Measurements from ENCODE around the gene GLRX2.

Gene GLRX2

GRCh38 chr1:193103759-193104501, 1.3 kb downstream of the GLRX2 start:
- H3K4me3 Mint-ChIP-seq = peak overlapping the region; percentile 89
- H3K27ac Mint-ChIP-seq = peak overlapping the region; percentile 65
- no peaks in the 10 kb centered on the region for H3K27me3 Mint-ChIP-seq
- ATAC-seq (ENCODE audit: low read depth) (no peak), DNase-seq (ENCODE audit: low spot score in 2 of 2) (no peak)
- H3K36me3 Mint-ChIP-seq = peaks cover 3% of the 10 kb centered on the region
- H3K9me3 Mint-ChIP-seq = no peaks in the 10 kb centered on the region
- H3K4me1 Mint-ChIP-seq = peaks cover 15% of the 10 kb centered on the region

- H3K4me3 Mint-ChIP-seq = no peak overlapping the region
- peaks cover 3% of the 10 kb centered on the region for H3K36me3 Mint-ChIP-seq
- DNase-seq (ENCODE audit: low spot score in 2 of 2) (no peak), ATAC-seq (ENCODE audit: low read depth) (no peak)
- H3K27me3 Mint-ChIP-seq = no peaks in the 10 kb centered on the region
- no peak overlapping the region for H3K27ac Mint-ChIP-seq
- peaks cover 15% of the 10 kb centered on the region for H3K4me1 Mint-ChIP-seq
- H3K9me3 Mint-ChIP-seq = no peaks in the 10 kb centered on the region
Observed at GRCh38 chr1:193102662-193103061, 2.6 kb downstream of the GLRX2 start.

DNA sequence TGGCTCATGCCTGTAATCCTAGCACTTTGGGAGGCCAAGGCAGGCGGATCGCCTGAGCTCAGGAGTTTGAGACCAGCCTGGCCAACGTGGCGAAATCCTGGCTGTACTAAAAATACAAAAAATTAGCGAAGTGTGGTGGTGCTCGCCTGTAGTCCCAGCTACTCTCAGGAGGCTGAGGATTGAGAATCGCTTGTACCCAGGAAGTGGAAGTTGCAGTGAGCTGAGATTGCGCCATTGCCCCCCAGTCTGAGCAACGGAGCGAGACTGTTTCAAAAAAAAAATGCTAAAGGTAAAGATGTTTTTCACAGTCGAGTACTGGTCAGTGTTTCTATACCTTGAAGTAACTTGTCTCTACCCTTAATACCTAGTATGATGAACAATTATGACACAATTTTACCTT, 11.1 kb downstream of the GLRX2 start:
- Mint-ChIP-seq H3K9me3 (no peaks in the 10 kb centered on the region), H3K36me3 (peaks cover 8% of the 10 kb centered on the region), H3K27ac (peak overlapping the region; percentile 20), H3K4me3 (no peak overlapping the region), H3K27me3 (no peaks in the 10 kb centered on the region), H3K4me1 (no peaks in the 10 kb centered on the region)
- ATAC-seq (ENCODE audit: low read depth) (no peak), DNase-seq (ENCODE audit: low spot score in 2 of 2) (no peak)

- ATAC-seq (ENCODE audit: low read depth) (no peak), DNase-seq (ENCODE audit: low spot score in 2 of 2) (no peak)
- Mint-ChIP-seq H3K4me1 (no peaks in the 10 kb centered on the region), H3K36me3 (no peaks in the 10 kb centered on the region), H3K9me3 (no peaks in the 10 kb centered on the region), H3K4me3 (no peak overlapping the region), H3K27me3 (no peaks in the 10 kb centered on the region), H3K27ac (no peak overlapping the region)
Observed at GRCh38 chr1:193090865-193091264, 14.3 kb downstream of the GLRX2 start.

GRCh38 chr1:193087893-193088292, 17.3 kb downstream of the GLRX2 start:
- Mint-ChIP-seq H3K36me3 (peaks cover 9% of the 10 kb centered on the region), H3K9me3 (no peaks in the 10 kb centered on the region), H3K27me3 (no peaks in the 10 kb centered on the region), H3K4me1 (no peaks in the 10 kb centered on the region), H3K27ac (no peak overlapping the region), H3K4me3 (no peak overlapping the region)
- DNase-seq (ENCODE audit: low spot score in 2 of 2) = no peak
- ATAC-seq (ENCODE audit: low read depth) = no peak

DNA sequence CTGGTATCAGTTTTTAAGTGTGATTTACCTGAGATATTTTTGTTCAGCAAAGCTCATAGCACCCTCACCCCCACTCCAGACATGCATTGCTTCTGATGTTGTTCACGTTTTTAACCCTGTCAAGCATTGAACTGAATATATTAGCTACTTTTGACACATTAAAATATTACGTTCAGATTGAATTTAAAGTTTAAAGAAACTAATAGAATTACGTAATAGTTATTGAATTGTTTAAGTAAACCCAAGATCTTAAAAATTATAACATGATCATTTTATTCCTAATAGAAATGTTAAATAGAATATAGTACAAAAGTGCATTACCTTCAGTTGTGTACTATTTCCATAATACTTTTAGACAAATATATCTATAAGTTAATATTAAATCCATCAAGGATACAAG, 18.9 kb downstream of the GLRX2 start:
- no peak overlapping the region for H3K4me3 Mint-ChIP-seq
- H3K27ac Mint-ChIP-seq = no peak overlapping the region
- peaks cover 11% of the 10 kb centered on the region for H3K36me3 Mint-ChIP-seq

GRCh38 chr1:193085263-193085662, 20.0 kb downstream of the GLRX2 start:
- Mint-ChIP-seq H3K27ac (peak overlapping the region; percentile 65), H3K27me3 (no peaks in the 10 kb centered on the region), H3K4me1 (no peaks in the 10 kb centered on the region), H3K4me3 (no peak overlapping the region), H3K36me3 (peaks cover 13% of the 10 kb centered on the region), H3K9me3 (no peaks in the 10 kb centered on the region)
- DNase-seq (ENCODE audit: low spot score in 2 of 2) = no peak
- ATAC-seq (ENCODE audit: low read depth) = no peak

More for the DNA sequence above, 18.9 kb downstream of the GLRX2 start:
- ATAC-seq (ENCODE audit: low read depth) (no peak), DNase-seq (ENCODE audit: low spot score in 2 of 2) (no peak)
- no peaks in the 10 kb centered on the region for H3K9me3 Mint-ChIP-seq
- no peaks in the 10 kb centered on the region for H3K4me1 Mint-ChIP-seq
- no peaks in the 10 kb centered on the region for H3K27me3 Mint-ChIP-seq

- Mint-ChIP-seq H3K4me1 (no peaks in the 10 kb centered on the region), H3K27ac (peak overlapping the region; percentile 84), H3K36me3 (peaks cover 23% of the 10 kb centered on the region), H3K4me3 (no peak overlapping the region), H3K27me3 (no peaks in the 10 kb centered on the region), H3K9me3 (no peaks in the 10 kb centered on the region)
- DNase-seq (ENCODE audit: low spot score in 2 of 2) (peak in 1 of 2 donors; percentile 13), ATAC-seq (ENCODE audit: low read depth) (peak; percentile 91)
Observed at GRCh38 chr1:193083365-193084088, 21.7 kb downstream of the GLRX2 start.

DNA sequence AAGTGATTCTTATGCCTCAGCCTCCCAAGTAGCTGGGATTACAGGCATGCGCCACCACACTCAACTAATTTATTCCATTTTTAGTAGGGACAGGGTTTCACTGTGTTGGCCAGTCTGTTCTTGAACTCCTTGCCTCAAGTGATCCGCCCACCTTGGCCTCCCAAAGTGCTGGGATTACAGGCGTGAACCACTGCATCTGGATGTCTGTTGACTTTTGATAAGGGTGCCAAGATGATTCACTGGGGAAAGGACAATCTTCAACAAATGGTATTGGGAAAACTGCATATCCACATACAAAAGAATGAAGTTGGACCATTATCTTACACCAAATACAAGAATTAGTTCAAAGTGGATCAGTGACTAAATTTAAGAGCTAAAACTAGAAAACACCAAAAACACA, 26.0 kb downstream of the GLRX2 start:
- no peaks in the 10 kb centered on the region for H3K9me3 Mint-ChIP-seq
- no peaks in the 10 kb centered on the region for H3K27me3 Mint-ChIP-seq
- no peak overlapping the region for H3K27ac Mint-ChIP-seq
- no peaks in the 10 kb centered on the region for H3K4me1 Mint-ChIP-seq
- no peak for DNase-seq (ENCODE audit: low spot score in 2 of 2)
- peaks cover 28% of the 10 kb centered on the region for H3K36me3 Mint-ChIP-seq
- no peak for ATAC-seq (ENCODE audit: low read depth)
- no peak overlapping the region for H3K4me3 Mint-ChIP-seq

- DNase-seq (ENCODE audit: low spot score in 2 of 2) (no peak), ATAC-seq (ENCODE audit: low read depth) (no peak)
- no peak overlapping the region for H3K27ac Mint-ChIP-seq
- no peaks in the 10 kb centered on the region for H3K27me3 Mint-ChIP-seq
- H3K4me3 Mint-ChIP-seq = no peak overlapping the region
- H3K4me1 Mint-ChIP-seq = no peaks in the 10 kb centered on the region
- no peaks in the 10 kb centered on the region for H3K9me3 Mint-ChIP-seq
- H3K36me3 Mint-ChIP-seq = peaks cover 25% of the 10 kb centered on the region
Observed at GRCh38 chr1:193077991-193078390, 27.2 kb downstream of the GLRX2 start.

DNA sequence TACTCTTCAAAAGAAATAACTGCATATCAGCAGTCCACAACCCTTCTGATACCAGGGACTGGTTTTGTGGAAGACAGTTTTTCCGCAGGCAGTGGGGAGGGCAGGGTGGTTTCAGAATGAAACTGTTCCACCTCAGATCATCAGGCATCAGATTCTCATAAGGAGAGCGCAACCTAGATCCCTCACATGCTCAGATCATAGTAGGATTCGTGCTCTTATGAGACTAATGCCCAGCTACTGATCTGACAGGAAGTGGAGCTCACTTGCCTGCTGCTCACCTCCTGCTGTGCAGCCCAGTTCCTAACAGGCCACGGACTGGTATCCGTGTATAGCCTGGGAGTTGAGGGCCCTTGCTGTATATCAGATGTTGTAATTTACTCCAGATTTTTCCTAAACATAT, 34.3 kb downstream of the GLRX2 start:
- no peak overlapping the region for H3K4me3 Mint-ChIP-seq
- H3K27me3 Mint-ChIP-seq = no peaks in the 10 kb centered on the region
- peaks cover 1% of the 10 kb centered on the region for H3K36me3 Mint-ChIP-seq
- DNase-seq (ENCODE audit: low spot score in 2 of 2) (no peak), ATAC-seq (ENCODE audit: low read depth) (peak; percentile 28)
- H3K9me3 Mint-ChIP-seq = no peaks in the 10 kb centered on the region
- H3K27ac Mint-ChIP-seq = peak overlapping the region; percentile 35
- peaks cover 29% of the 10 kb centered on the region for H3K4me1 Mint-ChIP-seq

DNA sequence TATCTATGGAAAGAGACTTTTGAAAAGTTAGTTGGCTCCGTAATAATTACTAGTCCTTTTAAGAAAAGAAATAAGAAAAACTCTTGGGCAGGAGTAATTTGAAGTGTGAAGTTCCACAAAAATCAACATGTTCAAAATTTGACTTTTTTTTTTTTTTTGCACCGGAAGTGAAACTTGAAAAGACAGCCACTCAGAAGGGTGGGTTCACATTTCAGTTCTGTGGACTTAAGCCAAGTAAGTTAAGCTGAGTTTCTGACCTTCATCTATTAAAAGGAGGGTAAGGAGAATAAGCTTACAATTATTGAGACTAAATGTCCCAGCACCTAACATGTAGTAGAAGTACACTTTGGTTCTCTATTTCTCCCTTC, 34.8 kb downstream of the GLRX2 start:
- H3K4me3 Mint-ChIP-seq = no peak overlapping the region
- DNase-seq (ENCODE audit: low spot score in 2 of 2) = no peak
- peak; percentile 57 for ATAC-seq (ENCODE audit: low read depth)
- H3K36me3 Mint-ChIP-seq = peaks cover 1% of the 10 kb centered on the region
- no peaks in the 10 kb centered on the region for H3K27me3 Mint-ChIP-seq
- H3K4me1 Mint-ChIP-seq = peaks cover 32% of the 10 kb centered on the region
- H3K9me3 Mint-ChIP-seq = no peaks in the 10 kb centered on the region
- peak overlapping the region; percentile 19 for H3K27ac Mint-ChIP-seq

DNA sequence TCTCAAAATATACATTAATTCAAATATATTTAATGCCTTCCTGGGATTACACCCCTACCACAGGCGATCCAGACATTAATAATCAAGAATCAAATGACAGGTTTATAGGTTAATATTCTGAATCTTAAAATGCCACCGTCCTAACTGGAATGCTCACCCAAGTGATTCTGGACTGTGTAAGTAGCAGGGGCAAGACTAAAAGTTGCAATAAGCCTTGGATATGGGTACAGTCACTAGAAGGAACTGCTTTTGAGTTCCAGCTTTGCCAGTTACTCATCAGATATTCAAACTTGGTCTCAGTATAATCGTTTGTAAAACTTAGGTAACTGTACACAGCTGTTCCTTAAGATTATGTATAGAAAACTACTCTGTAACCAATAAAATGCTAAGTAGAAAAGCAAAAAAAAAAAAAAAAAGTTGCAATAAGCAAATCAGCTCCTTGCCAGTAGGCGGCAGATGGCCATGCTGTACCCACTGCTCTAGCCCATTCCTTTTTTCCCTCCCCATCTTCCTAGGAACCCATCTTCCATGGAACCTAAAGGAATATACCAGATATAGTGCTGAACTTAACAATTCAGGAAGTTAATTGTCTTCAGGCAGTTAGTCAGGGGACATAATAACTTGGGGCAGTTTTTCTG, 35.3 kb downstream of the GLRX2 start:
- ATAC-seq (ENCODE audit: low read depth) (peak; percentile 46), DNase-seq (ENCODE audit: low spot score in 2 of 2) (no peak)
- Mint-ChIP-seq H3K36me3 (peaks cover 1% of the 10 kb centered on the region), H3K9me3 (no peaks in the 10 kb centered on the region), H3K27me3 (no peaks in the 10 kb centered on the region), H3K4me1 (peaks cover 35% of the 10 kb centered on the region), H3K27ac (peak overlapping the region; percentile 19), H3K4me3 (no peak overlapping the region)

DNA sequence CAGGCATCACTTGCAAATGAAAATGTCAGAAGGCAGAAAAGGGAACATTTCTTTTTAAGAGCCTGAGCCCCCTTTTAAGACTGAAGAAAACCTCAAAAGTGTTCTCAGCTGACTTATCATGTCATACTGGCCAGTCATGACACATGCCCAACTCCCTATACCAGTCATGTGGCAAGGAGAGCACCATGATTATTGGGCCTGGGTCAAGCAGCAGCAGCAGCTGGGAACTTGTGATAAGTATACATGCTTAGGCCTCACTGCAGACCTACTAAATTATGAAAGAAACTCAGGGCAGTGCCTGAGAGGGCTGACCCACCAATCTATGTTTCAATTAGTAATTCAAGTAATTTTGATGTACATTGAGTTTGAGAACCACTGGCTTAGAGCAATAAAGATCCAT, 37.2 kb downstream of the GLRX2 start:
- ATAC-seq (ENCODE audit: low read depth) (peak; percentile 19), DNase-seq (ENCODE audit: low spot score in 2 of 2) (no peak)
- Mint-ChIP-seq H3K36me3 (peaks cover 1% of the 10 kb centered on the region), H3K9me3 (no peaks in the 10 kb centered on the region), H3K27ac (peak overlapping the region; percentile 75), H3K4me1 (peaks cover 35% of the 10 kb centered on the region), H3K27me3 (no peaks in the 10 kb centered on the region), H3K4me3 (no peak overlapping the region)
